G401 (cell line): ENCODE measurements around the gene PLPP1. TPM values are rescaled to one million over a fixed set of nuclear protein-coding genes. Genes with fewer than 3 reads are reported as not detected.

Experiments
- DNase-seq: peaks from one replicate; pipeline ENCODE4 v3.0.0-alpha.2; 2015; ENCODE audit warnings: low spot score
- in situ Hi-C: cut with HindIII; loops from 2 replicates; pipeline ENCODE4 v1.10.0; 2016; ENCODE audit warnings: low sequenced_read_pairs, mixed read lengths
- total RNA-seq: library from RNA; depleted of rRNA; stranded (reverse); fragments of >200 nt; shearing (Covaris generic); gene quantifications from 2 replicates; pipeline ENCODE4 v1.2.3, GENCODE V29; 2014

The PLPP1 gene
- total RNA-seq, 1 experiment from 2014 or later = 13.3 TPM

DNA sequence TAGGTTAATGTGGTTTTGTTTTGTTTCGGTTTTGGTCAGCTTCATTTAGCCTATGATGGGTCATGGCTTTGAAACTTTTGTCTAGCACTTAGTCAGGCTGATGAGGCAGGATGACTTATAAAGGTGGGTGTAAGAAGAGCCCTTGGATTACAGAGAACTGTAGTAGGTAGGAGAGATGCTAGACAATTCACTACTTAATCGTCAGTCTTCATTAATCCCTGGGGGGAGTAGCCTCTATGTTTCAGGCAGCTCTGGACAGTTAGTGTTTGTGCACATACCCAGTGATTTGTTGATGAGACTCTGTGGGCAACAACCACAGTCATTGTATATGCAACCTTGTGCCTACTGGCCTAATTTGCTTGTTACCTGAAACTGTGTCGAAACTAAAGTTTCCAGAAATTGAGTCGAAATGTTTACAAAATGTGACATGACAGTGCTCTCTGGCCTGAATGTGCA lies 113.7 kb downstream of the PLPP1 start:
- no peak for DNase-seq
- in situ Hi-C loops = no loop called here

DNA sequence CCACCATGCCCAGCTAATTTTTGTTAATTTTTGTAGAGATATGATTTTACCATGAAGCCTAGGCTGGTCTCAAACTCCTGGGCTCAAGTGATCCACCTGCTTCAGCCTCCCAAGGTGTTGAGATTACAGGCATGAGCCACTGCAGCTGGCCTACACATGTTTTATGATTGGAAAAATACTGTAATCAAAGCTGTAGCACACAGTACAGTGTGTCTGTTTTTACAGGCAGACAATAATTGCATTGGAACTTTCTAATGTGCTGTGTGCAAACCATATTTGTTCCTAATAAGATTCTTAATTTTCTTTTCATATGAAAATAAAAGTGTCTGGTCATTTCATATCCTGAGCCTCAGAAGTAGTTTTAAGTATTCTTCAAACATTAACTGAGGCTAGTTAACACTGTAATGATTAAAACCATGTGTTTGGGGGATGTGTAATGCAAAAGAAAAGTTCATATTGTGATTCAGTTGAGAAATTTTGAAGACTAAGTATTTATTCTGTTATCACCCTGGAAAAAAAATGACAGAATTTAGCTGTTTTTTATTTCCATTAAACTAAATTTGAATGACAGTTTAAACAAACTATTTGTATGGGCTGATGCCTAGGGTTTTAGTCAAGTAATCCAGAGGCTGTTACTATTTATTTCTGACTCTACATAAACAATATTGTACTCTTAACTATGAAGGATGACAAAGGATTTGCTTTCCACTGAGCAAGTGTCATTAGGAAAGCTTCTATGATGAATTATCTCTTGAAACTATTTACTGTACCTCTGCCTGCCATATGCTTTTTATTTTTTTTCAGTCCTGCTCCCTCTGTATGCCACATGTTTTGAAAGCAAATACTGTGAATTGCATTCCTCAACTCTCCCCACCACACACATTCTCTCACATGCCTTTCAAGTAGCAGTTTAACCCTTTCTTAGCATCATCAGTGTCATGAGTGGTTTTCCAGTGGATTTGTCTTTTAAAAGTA lies 115.5 kb downstream of the PLPP1 start:
- DNase-seq = no peak
- in situ Hi-C loops = no loop called here

DNA sequence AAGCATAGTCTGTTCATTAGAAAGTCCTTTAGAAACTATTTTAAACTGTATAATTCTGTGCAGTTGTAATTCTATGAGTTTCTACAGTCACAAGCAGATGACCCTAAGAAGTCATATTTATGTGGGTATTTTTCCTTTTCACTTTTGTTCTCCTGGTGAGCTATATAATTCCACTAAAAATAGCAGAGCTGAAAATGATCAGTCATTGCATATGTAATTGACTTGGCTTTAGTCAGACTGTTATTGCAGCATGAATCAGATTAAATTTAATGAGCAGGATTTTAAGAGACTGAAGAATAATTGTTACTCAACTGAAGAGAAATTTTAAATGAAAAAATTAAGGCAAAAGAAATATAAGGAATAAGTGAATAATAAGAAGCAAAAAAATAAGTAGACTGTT lies 118.5 kb downstream of the PLPP1 start:
- in situ Hi-C loops = no loop called here
- DNase-seq = no peak

DNA sequence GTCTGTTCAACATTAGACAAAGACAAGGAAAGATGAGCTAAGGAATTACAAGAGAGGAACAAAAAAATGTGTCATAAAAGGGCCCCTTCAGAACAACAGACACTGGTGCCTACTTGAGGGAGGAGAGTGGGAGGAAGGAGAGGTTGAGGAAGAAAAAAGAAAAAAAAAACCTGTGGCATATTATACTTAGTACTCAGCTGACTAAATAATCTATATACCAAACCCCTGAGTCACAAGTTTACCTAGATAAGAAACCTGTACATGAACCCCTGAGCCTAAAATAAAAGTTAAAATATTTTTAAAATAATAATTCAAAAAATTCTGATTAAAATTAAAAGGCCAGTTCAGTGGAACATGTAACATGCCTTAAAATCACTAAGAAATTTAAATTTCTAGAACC lies 119.7 kb downstream of the PLPP1 start:
- no peak for DNase-seq
- in situ Hi-C loops = no loop called here

DNA sequence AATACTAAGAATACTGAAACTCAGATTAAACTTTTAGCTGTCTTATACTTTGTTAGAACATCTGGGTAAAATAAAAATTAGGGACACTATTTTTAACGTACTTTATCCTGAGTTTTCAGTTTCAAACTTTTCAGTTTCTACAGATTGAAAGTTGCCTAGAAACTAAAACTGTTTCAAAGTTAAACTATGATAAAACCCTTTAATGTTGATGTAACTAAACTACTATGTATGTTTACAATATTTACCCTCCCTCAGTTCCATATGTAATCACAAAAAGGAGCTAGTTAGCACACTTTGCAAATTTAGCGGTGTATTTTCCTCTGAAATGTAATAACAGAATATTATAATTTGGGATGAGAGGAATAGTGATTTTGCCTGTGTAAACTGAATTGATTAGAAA lies 121.1 kb downstream of the PLPP1 start:
- in situ Hi-C loops = no loop called here
- no peak for DNase-seq

DNA sequence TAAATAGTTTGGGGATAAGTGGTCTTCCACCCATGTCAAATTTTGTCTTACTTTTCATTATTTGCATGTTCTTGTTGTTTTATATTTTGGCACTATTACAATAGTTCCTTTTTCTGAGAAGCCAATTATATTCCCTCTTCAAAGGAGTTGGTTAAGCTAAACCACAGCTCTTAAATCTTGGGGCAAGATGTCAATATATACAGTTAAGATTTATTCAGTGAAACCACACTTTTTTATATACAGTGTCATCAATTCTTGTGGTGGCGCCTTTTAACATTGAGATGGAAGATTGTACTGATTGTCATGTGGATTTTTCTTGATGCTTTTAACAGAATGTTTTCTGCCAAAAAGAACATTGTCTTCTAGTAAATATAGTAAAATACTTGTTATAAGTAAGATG lies 122.9 kb downstream of the PLPP1 start:
- DNase-seq = no peak
- in situ Hi-C loops = no loop called here

- DNase-seq = no peak
- in situ Hi-C loops = no loop called here
Observed at GRCh38 chr5:55410845-55411244, 123.9 kb downstream of the PLPP1 start.

- in situ Hi-C loops = no loop called here
- no peak for DNase-seq
Observed at GRCh38 chr5:55409775-55410174, 125.0 kb downstream of the PLPP1 start.

GRCh38 chr5:55407984-55408383 lies 126.8 kb downstream of the PLPP1 start:
- in situ Hi-C loops = no loop called here
- no peak for DNase-seq

DNA sequence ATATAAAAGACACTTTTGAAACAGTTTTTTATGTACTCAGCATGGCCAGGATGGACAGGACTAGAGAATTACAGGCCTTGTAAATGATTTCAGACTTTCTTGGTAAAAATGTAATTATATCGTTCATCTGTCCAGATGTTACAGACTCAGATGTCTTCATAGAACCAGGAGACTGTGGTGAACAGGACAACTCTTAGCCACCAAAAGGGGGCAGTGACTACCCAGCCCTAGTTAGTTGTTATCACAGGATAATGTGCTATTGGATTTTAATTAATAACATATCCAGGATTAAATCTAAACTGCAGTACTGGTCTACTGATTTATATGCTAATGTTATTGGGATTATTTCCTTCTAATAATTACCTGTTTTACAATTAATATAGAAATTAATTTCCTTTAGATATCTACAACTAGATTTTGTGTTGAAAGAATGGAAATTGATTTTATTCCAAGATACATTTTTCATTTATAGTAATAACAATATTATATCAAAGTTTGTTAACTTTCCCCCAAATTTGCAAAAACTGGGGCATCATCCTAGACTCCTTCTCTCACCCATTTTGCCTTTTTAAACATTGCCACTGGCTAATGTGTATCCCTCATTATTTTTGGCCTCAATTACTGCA lies 127.6 kb downstream of the PLPP1 start:
- in situ Hi-C loops = no loop called here
- peak; percentile 24 for DNase-seq

GRCh38 chr5:55406292-55406691 lies 128.5 kb downstream of the PLPP1 start:
- DNase-seq = no peak
- in situ Hi-C loops = no loop called here

- no peak for DNase-seq
- in situ Hi-C loops = no loop called here
Observed at GRCh38 chr5:55402199-55402598, 132.6 kb downstream of the PLPP1 start.

- in situ Hi-C loops = no loop called here
- DNase-seq = no peak
Observed at GRCh38 chr5:55393501-55394175, 141.1 kb downstream of the PLPP1 start.

GRCh38 chr5:55392669-55393068 lies 142.1 kb downstream of the PLPP1 start:
- in situ Hi-C loops = no loop called here

DNA sequence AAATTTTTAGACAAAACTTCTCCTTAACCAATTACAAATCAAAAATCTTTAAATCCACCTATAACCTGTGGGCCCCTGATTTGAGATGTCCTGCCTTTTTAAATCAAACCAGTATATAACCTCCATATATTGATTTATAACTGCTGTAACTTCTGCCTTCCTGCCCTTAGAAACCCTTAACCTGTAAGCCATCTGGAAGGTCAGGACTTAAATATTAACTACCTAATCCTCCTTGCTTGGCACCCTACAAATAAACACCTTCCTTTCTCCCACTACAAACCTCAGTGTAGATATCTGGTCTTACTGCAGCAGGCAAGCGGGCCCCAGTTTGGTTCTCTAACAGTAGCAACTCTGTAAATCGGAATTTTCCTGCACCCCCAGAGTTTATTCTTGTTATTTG lies 143.1 kb downstream of the PLPP1 start:
- in situ Hi-C loops = no loop called here
- no peak for DNase-seq

More at GRCh38 chr5:55392669-55393068, 142.1 kb downstream of the PLPP1 start:
- no peak for DNase-seq

- DNase-seq = no peak
- in situ Hi-C loops = no loop called here
Observed at GRCh38 chr5:55387865-55388264, 146.9 kb downstream of the PLPP1 start.

GRCh38 chr5:55386356-55386755 lies 148.4 kb downstream of the PLPP1 start:
- no peak for DNase-seq
- in situ Hi-C loops = no loop called here

- in situ Hi-C loops = no loop called here
Observed at GRCh38 chr5:55385846-55386245, 148.9 kb downstream of the PLPP1 start.

GRCh38 chr5:55385227-55385626 lies 149.5 kb downstream of the PLPP1 start:
- no peak for DNase-seq
- in situ Hi-C loops = no loop called here

More at GRCh38 chr5:55385846-55386245, 148.9 kb downstream of the PLPP1 start:
- no peak for DNase-seq

DNA sequence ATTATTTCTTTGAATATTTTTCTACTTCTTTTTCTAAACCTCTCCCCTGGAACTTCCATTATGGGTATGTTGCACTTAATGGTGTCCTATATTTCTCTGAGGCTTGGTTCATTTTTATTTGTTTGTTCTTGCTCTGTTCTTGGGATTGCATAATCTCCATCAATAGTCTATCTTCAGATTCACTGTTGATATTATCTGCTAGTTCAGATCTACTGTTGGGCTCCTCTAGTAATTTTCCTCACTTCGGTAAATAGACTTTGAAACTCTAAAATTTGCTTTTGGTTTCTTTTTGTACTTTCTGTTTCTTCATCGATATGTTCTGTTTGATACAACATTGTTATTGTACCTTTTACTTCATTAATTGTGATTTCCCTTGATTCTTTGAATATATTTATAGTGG lies 150.7 kb downstream of the PLPP1 start:
- no peak for DNase-seq
- in situ Hi-C loops = no loop called here
